Hepatocyte (in vitro differentiated cells): ENCODE measurements around the gene NRCAM. TPM values are rescaled to one million over a fixed set of nuclear protein-coding genes. Genes with fewer than 3 reads are reported as not detected.
"Not testable (repeated sequence)": the region's sequence is repeated elsewhere in the genome, so short reads cannot be mapped to it uniquely, and the experiment has no call there.

Source experiments
- DNase-seq: peaks from one replicate; pipeline ENCODE4 v3.0.0-alpha.2; 2016; ENCODE audit warnings: low spot score
- H2AFZ ChIP-seq: fragments of 200-600 bp; sonication (generic); 2 replicates; pipeline ENCODE4 v1.6.0; 2016; ENCODE audit warnings: antibody characterized with exemption, mild to moderate bottlenecking
- H3K27ac ChIP-seq: fragments of 200-600 bp; sonication (generic); 2 replicates; pipeline ENCODE4 v1.5.1; 2016; ENCODE audit warnings: mild to moderate bottlenecking
- H3K27me3 ChIP-seq: fragments of 200-600 bp; sonication (generic); 2 replicates; pipeline ENCODE4 v1.6.1; 2016
- H3K36me3 ChIP-seq: fragments of 200-600 bp; sonication (generic); replicated peaks from 2 replicates; pipeline ENCODE4 v1.5.1; 2016; ENCODE audit warnings: low read depth; ENCODE audit not compliant: insufficient read depth
- H3K4me1 ChIP-seq: fragments of 200-600 bp; sonication (generic); 2 replicates; pipeline ENCODE4 v1.5.1; 2016; ENCODE audit warnings: mild to moderate bottlenecking, moderate library complexity; ENCODE audit not compliant: insufficient read depth
- H3K4me2 ChIP-seq: fragments of 200-600 bp; sonication (generic); 2 replicates; pipeline ENCODE4 v1.6.0; 2016
- H3K4me3 ChIP-seq: fragments of 200-600 bp; sonication (generic); 2 replicates; pipeline ENCODE4 v1.5.1; 2016; ENCODE audit warnings: mild to moderate bottlenecking
- H3K79me2 ChIP-seq: fragments of 200-600 bp; sonication (generic); 2 replicates; pipeline ENCODE4 v1.6.0; 2017; ENCODE audit warnings: mild to moderate bottlenecking
- H3K9me2 ChIP-seq: fragments of 200-600 bp; sonication (generic); replicated peaks from 2 replicates; pipeline ENCODE4 v1.6.0; 2017; ENCODE audit warnings: mild to moderate bottlenecking; ENCODE audit not compliant: insufficient read depth
- H3K9me3 ChIP-seq: fragments of 200-600 bp; sonication (generic); 2 replicates; pipeline ENCODE4 v1.5.1; 2016; ENCODE audit warnings: low read depth, mild to moderate bottlenecking
- H4K20me1 ChIP-seq: fragments of 200-600 bp; sonication (generic); 2 replicates; pipeline ENCODE4 v1.6.0; 2016; ENCODE audit warnings: mild to moderate bottlenecking; ENCODE audit not compliant: insufficient read depth, poor library complexity, severe bottlenecking
- CTCF ChIP-seq: fragments of 200-600 bp; sonication (generic); IDR thresholded peaks from 2 replicates; pipeline ENCODE4 v1.5.1; 2016; ENCODE audit warnings: antibody characterized with exemption, mild to moderate bottlenecking; ENCODE audit not compliant: poor library complexity
- EZH2 ChIP-seq: fragments of 200-600 bp; sonication (generic); IDR thresholded peaks from 2 replicates; pipeline ENCODE4 v1.6.1; 2016; ENCODE audit warnings: antibody characterized with exemption, mild to moderate bottlenecking, borderline replicate concordance
- EZH2phosphoT487 ChIP-seq: fragments of 200-600 bp; sonication (generic); IDR thresholded peaks from one replicate; pipeline ENCODE4 v1.6.1; 2018; ENCODE audit warnings: antibody characterized with exemption, mild to moderate bottlenecking, low read depth, moderate library complexity; ENCODE audit not compliant: unreplicated experiment, severe bottlenecking
- WGBS: methylation state at CpG from one replicate; pipeline ENCODE4 v1.1.6; 2016; ENCODE audit warnings: low lambda C conversion rate; ENCODE audit errors: missing lambda C conversion rate; 5-methylcytosine and 5-hydroxymethylcytosine counted together
- polyA plus RNA-seq: library from polyadenylated mRNA; unstranded; fragments of >200 nt; fragmentation: Nextera tagmentation; extraction: Ambion mirVana; gene quantifications from 2 replicates; pipeline ENCODE4 v1.2.1, GENCODE V29; 2016
- total RNA-seq: library from RNA; depleted of rRNA; stranded (reverse); fragments of >200 nt; gene quantifications from 2 replicates; pipeline ENCODE4 v1.2.3, GENCODE V29; 2014

Gene NRCAM
- total and polyA plus RNA-seq, 2 experiments from 2014 or later, result 16.0 to 34.4 TPM

- H4K20me1 ChIP-seq, result no peaks in the 10 kb centered on the region
- no peak overlapping the region for H3K27ac ChIP-seq
- DNase-seq, result no peak
- H3K27me3 ChIP-seq, result no peaks in the 10 kb centered on the region
- H3K79me2 ChIP-seq, result no peaks in the 10 kb centered on the region
- no peaks in the 10 kb centered on the region for H3K36me3 ChIP-seq
- H3K9me3 ChIP-seq, result no peaks in the 10 kb centered on the region
- H3K4me3 ChIP-seq, result no peak overlapping the region
- H3K9me2 ChIP-seq, result no peaks in the 10 kb centered on the region
- H3K4me2 ChIP-seq, result no peak overlapping the region
- no peak overlapping the region for H2AFZ ChIP-seq
- no peak for TF ChIP-seq EZH2
- TF ChIP-seq CTCF, result no peak
- TF ChIP-seq EZH2phosphoT487, result no peak
- 92% methylated on average over 9 of the region's 9 CpGs for WGBS
- H3K4me1 ChIP-seq, result no peaks in the 10 kb centered on the region
Measured at GRCh38 chr7:108396080-108396479, 60.2 kb downstream of the NRCAM start.

GRCh38 chr7:108395426-108395825 lies 60.8 kb downstream of the NRCAM start:
- H2AFZ ChIP-seq, result no peak overlapping the region
- no peak overlapping the region for H3K4me3 ChIP-seq
- DNase-seq, result no peak
- no peaks in the 10 kb centered on the region for H3K9me2 ChIP-seq
- no peak overlapping the region for H3K4me2 ChIP-seq
- no peaks in the 10 kb centered on the region for H3K36me3 ChIP-seq
- H3K9me3 ChIP-seq, result no peaks in the 10 kb centered on the region
- no peaks in the 10 kb centered on the region for H3K27me3 ChIP-seq
- H3K79me2 ChIP-seq, result no peaks in the 10 kb centered on the region
- no peaks in the 10 kb centered on the region for H4K20me1 ChIP-seq
- H3K4me1 ChIP-seq, result no peaks in the 10 kb centered on the region
- TF ChIP-seq CTCF (no peak), EZH2 (no peak), EZH2phosphoT487 (no peak)
- no peak overlapping the region for H3K27ac ChIP-seq

- not testable (repeated sequence) for H3K36me3 ChIP-seq, H4K20me1 ChIP-seq, DNase-seq, H3K79me2 ChIP-seq, H3K9me3 ChIP-seq, H3K4me1 ChIP-seq, H3K27ac ChIP-seq, H3K9me2 ChIP-seq, H3K27me3 ChIP-seq, H3K4me2 ChIP-seq, H3K4me3 ChIP-seq, H2AFZ ChIP-seq
- 53% methylated on average over 10 of the region's 10 CpGs for WGBS
Measured at GRCh38 chr7:108393097-108393496, 63.1 kb downstream of the NRCAM start.

GRCh38 chr7:108387686-108388085 lies 68.5 kb downstream of the NRCAM start:
- not testable (repeated sequence) for H3K27ac ChIP-seq, H3K27me3 ChIP-seq, H3K79me2 ChIP-seq, DNase-seq, H3K36me3 ChIP-seq, H2AFZ ChIP-seq, H4K20me1 ChIP-seq, H3K4me2 ChIP-seq, H3K9me3 ChIP-seq, H3K4me3 ChIP-seq, H3K4me1 ChIP-seq, H3K9me2 ChIP-seq
- 100% methylated on average over 2 of the region's 2 CpGs for WGBS
